Measurements from ENCODE around the gene PIGN.
A peak's percentile ranks its signal among the peaks of the same experiment; 100 is the strongest.
"Not testable (repeated sequence)": the region's sequence is repeated elsewhere in the genome, so short reads cannot be mapped to it uniquely, and the experiment has no call there.

The PIGN gene

GRCh38 chr18:62198259-62198658 lies 11.4 kb upstream of the PIGN start:
- no peak overlapping the region for H3K27ac Mint-ChIP-seq
- H3K4me1 Mint-ChIP-seq (ENCODE audit: low read depth), result peaks cover 13% of the 10 kb centered on the region
- H3K9me3 Mint-ChIP-seq, result no peaks in the 10 kb centered on the region
- H3K36me3 Mint-ChIP-seq (ENCODE audit: low read depth), result peaks cover 7% of the 10 kb centered on the region
- H3K4me3 Mint-ChIP-seq, result no peak overlapping the region
- H3K27me3 Mint-ChIP-seq (ENCODE audit: low read depth), result no peaks in the 10 kb centered on the region

GRCh38 chr18:62196980-62197379 lies 10.1 kb upstream of the PIGN start:
- peaks cover 26% of the 10 kb centered on the region for H3K4me1 Mint-ChIP-seq (ENCODE audit: low read depth)
- no peak overlapping the region for H3K27ac Mint-ChIP-seq
- no peaks in the 10 kb centered on the region for H3K27me3 Mint-ChIP-seq (ENCODE audit: low read depth)
- H3K36me3 Mint-ChIP-seq (ENCODE audit: low read depth), result peaks cover 15% of the 10 kb centered on the region
- no peak overlapping the region for H3K4me3 Mint-ChIP-seq
- peaks cover 6% of the 10 kb centered on the region for H3K9me3 Mint-ChIP-seq

GRCh38 chr18:62196079-62196478 lies 9.2 kb upstream of the PIGN start:
- H3K4me1 Mint-ChIP-seq (ENCODE audit: low read depth), result peaks cover 34% of the 10 kb centered on the region
- H3K9me3 Mint-ChIP-seq, result peaks cover 9% of the 10 kb centered on the region
- no peaks in the 10 kb centered on the region for H3K27me3 Mint-ChIP-seq (ENCODE audit: low read depth)
- H3K36me3 Mint-ChIP-seq (ENCODE audit: low read depth), result peaks cover 22% of the 10 kb centered on the region
- no peak overlapping the region for H3K27ac Mint-ChIP-seq
- no peak overlapping the region for H3K4me3 Mint-ChIP-seq

GRCh38 chr18:62189208-62189607 lies 2.4 kb upstream of the PIGN start:
- peak overlapping the region; percentile 97 for H3K4me3 Mint-ChIP-seq
- H3K36me3 Mint-ChIP-seq (ENCODE audit: low read depth), result peaks cover 34% of the 10 kb centered on the region
- H3K27ac Mint-ChIP-seq, result no peak overlapping the region
- peaks cover 9% of the 10 kb centered on the region for H3K9me3 Mint-ChIP-seq
- H3K4me1 Mint-ChIP-seq (ENCODE audit: low read depth), result peaks cover 61% of the 10 kb centered on the region
- no peaks in the 10 kb centered on the region for H3K27me3 Mint-ChIP-seq (ENCODE audit: low read depth)

GRCh38 chr18:62187543-62188510 lies 971 bp upstream of the PIGN start:
- Mint-ChIP-seq H3K4me1 (ENCODE audit: low read depth) (peaks cover 56% of the 10 kb centered on the region), H3K36me3 (ENCODE audit: low read depth) (peaks cover 31% of the 10 kb centered on the region), H3K9me3 (peaks cover 9% of the 10 kb centered on the region), H3K27me3 (ENCODE audit: low read depth) (no peaks in the 10 kb centered on the region), H3K4me3 (peak overlapping the region; percentile 97), H3K27ac (peak overlapping the region; percentile 94)

GRCh38 chr18:62186499-62186773 lies 420 bp downstream of the PIGN start:
- H3K27ac Mint-ChIP-seq, result peak overlapping the region; percentile 94
- H3K9me3 Mint-ChIP-seq, result no peaks in the 10 kb centered on the region
- peak overlapping the region; percentile 97 for H3K4me3 Mint-ChIP-seq
- H3K36me3 Mint-ChIP-seq (ENCODE audit: low read depth), result peaks cover 19% of the 10 kb centered on the region
- H3K27me3 Mint-ChIP-seq (ENCODE audit: low read depth), result no peaks in the 10 kb centered on the region
- peaks cover 43% of the 10 kb centered on the region for H3K4me1 Mint-ChIP-seq (ENCODE audit: low read depth)

GRCh38 chr18:62183578-62184195 lies 3.2 kb downstream of the PIGN start:
- Mint-ChIP-seq H3K4me1 (ENCODE audit: low read depth) (peaks cover 18% of the 10 kb centered on the region), H3K27ac (no peak overlapping the region), H3K4me3 (no peak overlapping the region), H3K36me3 (ENCODE audit: low read depth) (peaks cover 7% of the 10 kb centered on the region), H3K9me3 (no peaks in the 10 kb centered on the region), H3K27me3 (ENCODE audit: low read depth) (no peaks in the 10 kb centered on the region)

GRCh38 chr18:62182220-62182619 lies 4.6 kb downstream of the PIGN start:
- no peak overlapping the region for H3K27ac Mint-ChIP-seq
- H3K4me3 Mint-ChIP-seq, result no peak overlapping the region
- H3K36me3 Mint-ChIP-seq (ENCODE audit: low read depth), result peaks cover 3% of the 10 kb centered on the region

GRCh38 chr18:62179213-62179612 lies 7.6 kb downstream of the PIGN start:
- Mint-ChIP-seq H3K4me3 (no peak overlapping the region), H3K27ac (no peak overlapping the region), H3K27me3 (ENCODE audit: low read depth) (no peaks in the 10 kb centered on the region), H3K9me3 (no peaks in the 10 kb centered on the region), H3K4me1 (ENCODE audit: low read depth) (peaks cover 5% of the 10 kb centered on the region), H3K36me3 (ENCODE audit: low read depth) (peaks cover 1% of the 10 kb centered on the region)

More at GRCh38 chr18:62182220-62182619, 4.6 kb downstream of the PIGN start:
- no peaks in the 10 kb centered on the region for H3K9me3 Mint-ChIP-seq
- H3K4me1 Mint-ChIP-seq (ENCODE audit: low read depth), result peaks cover 14% of the 10 kb centered on the region
- H3K27me3 Mint-ChIP-seq (ENCODE audit: low read depth), result no peaks in the 10 kb centered on the region

GRCh38 chr18:62177271-62177670 lies 9.6 kb downstream of the PIGN start:
- Mint-ChIP-seq H3K36me3 (ENCODE audit: low read depth) (no peaks in the 10 kb centered on the region), H3K27me3 (ENCODE audit: low read depth) (no peaks in the 10 kb centered on the region), H3K4me1 (ENCODE audit: low read depth) (peaks cover 2% of the 10 kb centered on the region), H3K27ac (no peak overlapping the region), H3K9me3 (no peaks in the 10 kb centered on the region), H3K4me3 (no peak overlapping the region)

GRCh38 chr18:62175521-62175920 lies 11.3 kb downstream of the PIGN start:
- no peak overlapping the region for H3K4me3 Mint-ChIP-seq
- no peak overlapping the region for H3K27ac Mint-ChIP-seq
- no peaks in the 10 kb centered on the region for H3K9me3 Mint-ChIP-seq
- H3K27me3 Mint-ChIP-seq (ENCODE audit: low read depth), result no peaks in the 10 kb centered on the region
- peaks cover 2% of the 10 kb centered on the region for H3K4me1 Mint-ChIP-seq (ENCODE audit: low read depth)
- H3K36me3 Mint-ChIP-seq (ENCODE audit: low read depth), result no peaks in the 10 kb centered on the region

GRCh38 chr18:62172298-62172697 lies 14.6 kb downstream of the PIGN start:
- no peaks in the 10 kb centered on the region for H3K27me3 Mint-ChIP-seq (ENCODE audit: low read depth)
- no peaks in the 10 kb centered on the region for H3K9me3 Mint-ChIP-seq
- H3K4me3 Mint-ChIP-seq, result no peak overlapping the region
- H3K4me1 Mint-ChIP-seq (ENCODE audit: low read depth), result no peaks in the 10 kb centered on the region
- H3K27ac Mint-ChIP-seq, result no peak overlapping the region
- H3K36me3 Mint-ChIP-seq (ENCODE audit: low read depth), result peaks cover 2% of the 10 kb centered on the region

- Mint-ChIP-seq H3K4me1 (ENCODE audit: low read depth) (peaks cover under 1% of the 10 kb centered on the region), H3K9me3 (peaks cover 7% of the 10 kb centered on the region)
These were observed 16.0 kb downstream of the PIGN start for GRCh38 chr18:62170857-62171256.

GRCh38 chr18:62166524-62166923 lies 20.3 kb downstream of the PIGN start:
- peaks cover 15% of the 10 kb centered on the region for H3K9me3 Mint-ChIP-seq
- peaks cover 11% of the 10 kb centered on the region for H3K4me1 Mint-ChIP-seq (ENCODE audit: low read depth)
- not testable (repeated sequence) for H3K4me3 Mint-ChIP-seq; H3K27ac Mint-ChIP-seq; H3K27me3 Mint-ChIP-seq (ENCODE audit: low read depth)
- H3K36me3 Mint-ChIP-seq (ENCODE audit: low read depth), result peaks cover 20% of the 10 kb centered on the region

More at GRCh38 chr18:62170857-62171256, 16.0 kb downstream of the PIGN start:
- Mint-ChIP-seq H3K27me3 (ENCODE audit: low read depth) (no peaks in the 10 kb centered on the region), H3K36me3 (ENCODE audit: low read depth) (peaks cover 4% of the 10 kb centered on the region), H3K4me3 (no peak overlapping the region), H3K27ac (no peak overlapping the region)

- H3K4me3 Mint-ChIP-seq, result no peak overlapping the region
- H3K9me3 Mint-ChIP-seq, result peaks cover 15% of the 10 kb centered on the region
- peaks cover 20% of the 10 kb centered on the region for H3K36me3 Mint-ChIP-seq (ENCODE audit: low read depth)
- H3K27ac Mint-ChIP-seq, result no peak overlapping the region
- H3K4me1 Mint-ChIP-seq (ENCODE audit: low read depth), result peaks cover 11% of the 10 kb centered on the region
- H3K27me3 Mint-ChIP-seq (ENCODE audit: low read depth), result no peaks in the 10 kb centered on the region
These were observed 21.3 kb downstream of the PIGN start for GRCh38 chr18:62165583-62165982.

Data from T-helper 1 cell treated with Interleukin-12 subunit alpha and Interleukin-12 subunit beta and Interleukin-4 antibody, amounts not matched to agents 30 μg/mL and 1 μg/mL, for 36 hours (primary cell).